ENCODE results near the gene NAE1.

Gene NAE1

GRCh38 chr16:66758086-66758485 lies 72.7 kb downstream of the NAE1 start:
- H3K4me3 ChIP-seq (ENCODE audit: low read depth, low read length), result no peak overlapping the region
- DNase-seq (ENCODE audit: low read depth), result no peak
- TF ChIP-seq MAX (IDR thresholded peaks at IDR 0.05; ENCODE audit: low read depth, low read length), result no peak
- no peak for TF ChIP-seq MYC (IDR thresholded peaks at IDR 0.05; ENCODE audit: low read depth, low read length)
- TF ChIP-seq CTCF (IDR thresholded peaks at IDR 0.05; ENCODE audit: low read depth, low read length), result no peak
- TF ChIP-seq POLR2A (IDR thresholded peaks at IDR 0.05; ENCODE audit: extremely low read depth, insufficient read length), result no peak

GRCh38 chr16:66754819-66755218 lies 76.0 kb downstream of the NAE1 start:
- no peak for TF ChIP-seq MAX (IDR thresholded peaks at IDR 0.05; ENCODE audit: low read depth, low read length)
- no peak for TF ChIP-seq CTCF (IDR thresholded peaks at IDR 0.05; ENCODE audit: low read depth, low read length)
- TF ChIP-seq MYC (IDR thresholded peaks at IDR 0.05; ENCODE audit: low read depth, low read length), result no peak
- TF ChIP-seq POLR2A (IDR thresholded peaks at IDR 0.05; ENCODE audit: extremely low read depth, insufficient read length), result no peak
- no peak overlapping the region for H3K4me3 ChIP-seq (ENCODE audit: low read depth, low read length)
- DNase-seq (ENCODE audit: low read depth), result no peak

GRCh38 chr16:66754211-66754610 lies 76.6 kb downstream of the NAE1 start:
- no peak for TF ChIP-seq MYC (IDR thresholded peaks at IDR 0.05; ENCODE audit: low read depth, low read length)
- no peak for TF ChIP-seq POLR2A (IDR thresholded peaks at IDR 0.05; ENCODE audit: extremely low read depth, insufficient read length)
- no peak for TF ChIP-seq MAX (IDR thresholded peaks at IDR 0.05; ENCODE audit: low read depth, low read length)
- TF ChIP-seq CTCF (IDR thresholded peaks at IDR 0.05; ENCODE audit: low read depth, low read length), result no peak
- no peak for DNase-seq (ENCODE audit: low read depth)
- H3K4me3 ChIP-seq (ENCODE audit: low read depth, low read length), result no peak overlapping the region

GRCh38 chr16:66752958-66753357 lies 77.8 kb downstream of the NAE1 start:
- no peak for DNase-seq (ENCODE audit: low read depth)
- no peak overlapping the region for H3K4me3 ChIP-seq (ENCODE audit: low read depth, low read length)
- no peak for TF ChIP-seq MYC (IDR thresholded peaks at IDR 0.05; ENCODE audit: low read depth, low read length)
- no peak for TF ChIP-seq MAX (IDR thresholded peaks at IDR 0.05; ENCODE audit: low read depth, low read length)
- no peak for TF ChIP-seq CTCF (IDR thresholded peaks at IDR 0.05; ENCODE audit: low read depth, low read length)
- TF ChIP-seq POLR2A (IDR thresholded peaks at IDR 0.05; ENCODE audit: extremely low read depth, insufficient read length), result no peak

Measured in NB4 (cell line).